ENCODE results near the gene RBM6.

Gene RBM6

DNA sequence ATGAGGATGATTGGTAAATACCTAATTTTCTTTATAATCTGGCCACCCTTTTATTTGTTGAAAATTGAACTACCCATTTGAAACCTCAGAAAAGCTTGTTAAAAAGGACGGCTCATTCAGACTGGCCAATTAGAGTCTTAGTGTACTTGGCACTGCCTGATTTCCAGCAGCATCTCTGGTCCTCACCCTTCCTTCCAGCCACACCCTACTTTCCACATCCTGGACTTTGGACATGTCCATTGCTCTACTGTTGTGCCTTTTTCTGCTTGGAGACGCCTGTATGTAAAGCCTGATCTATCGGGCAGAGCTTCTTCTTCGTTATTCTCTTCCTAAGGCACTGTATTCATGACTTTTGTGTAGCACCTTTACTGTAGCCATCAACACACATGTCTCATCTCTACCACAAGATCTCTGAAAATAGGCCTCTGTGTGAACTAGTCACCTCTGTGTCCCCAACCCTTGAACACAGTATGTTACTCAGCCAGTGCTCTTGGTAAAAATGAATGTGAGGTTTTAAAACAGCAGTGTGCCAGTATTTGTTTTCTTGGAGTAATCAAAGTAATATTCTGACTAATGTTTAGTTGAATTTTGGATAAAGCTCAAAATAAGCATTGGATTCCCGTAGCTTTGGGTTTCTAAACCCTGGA lies 155.5 kb downstream of the RBM6 start:
- no peak for DNase-seq (ENCODE audit: low spot score)

DNA sequence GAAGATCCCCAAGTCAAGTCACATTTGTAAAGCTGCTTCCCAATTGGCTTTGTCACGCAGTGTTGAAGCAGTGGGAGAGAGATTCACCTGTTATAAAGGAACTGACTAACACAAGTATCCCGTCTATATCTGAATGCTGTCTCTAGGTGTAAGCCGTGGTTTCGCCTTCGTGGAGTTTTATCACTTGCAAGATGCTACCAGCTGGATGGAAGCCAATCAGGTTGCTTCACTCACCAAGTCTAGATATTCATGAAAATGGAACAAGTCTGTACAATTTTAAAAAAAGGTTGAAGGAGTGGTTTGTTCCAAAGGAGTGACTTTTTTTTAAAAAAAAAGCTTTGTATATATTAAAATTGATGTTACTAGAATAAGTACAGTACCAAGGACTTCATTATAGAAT lies 160.4 kb downstream of the RBM6 start:
- no peak for DNase-seq (ENCODE audit: low spot score)

DNA sequence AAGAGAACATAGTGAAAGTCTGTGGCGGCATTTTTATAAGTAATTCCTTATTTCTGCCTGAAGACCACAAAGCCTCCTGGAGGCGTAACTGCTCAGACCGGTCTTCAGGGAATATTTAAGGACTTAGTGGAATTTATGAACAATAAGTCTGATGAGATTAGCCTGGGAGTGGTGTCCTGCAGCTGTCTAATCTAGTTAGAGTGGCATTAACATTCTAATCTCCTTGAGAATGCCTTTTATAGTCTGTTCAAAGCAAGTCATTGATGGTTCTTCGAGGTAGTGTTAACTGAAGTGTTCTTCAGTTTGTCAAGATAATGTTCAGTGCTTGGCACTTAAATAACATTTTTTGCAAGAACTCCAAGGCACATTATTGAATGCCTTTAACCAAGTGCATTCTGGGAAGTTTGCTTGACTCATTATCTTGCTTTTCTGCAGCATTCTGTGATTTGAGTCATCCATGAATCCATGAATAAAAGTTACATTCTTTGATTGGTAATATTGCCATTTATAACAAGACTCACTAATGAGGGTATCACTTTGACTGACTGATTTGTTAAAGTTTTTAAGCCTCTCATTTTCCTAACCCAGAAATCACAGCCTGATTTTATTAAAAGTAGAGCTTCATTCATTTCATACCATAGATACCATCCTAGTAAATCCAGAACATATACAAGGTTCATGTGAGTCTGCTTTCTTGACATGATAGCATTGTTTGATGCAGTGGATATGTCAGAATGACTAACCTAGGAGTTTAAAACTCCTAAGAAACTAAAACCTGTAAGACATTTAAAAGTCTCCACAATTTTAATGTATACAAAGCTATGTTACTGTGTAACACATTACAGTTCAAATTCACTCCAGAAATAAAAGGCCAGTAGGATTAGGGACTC lies 161.3 kb downstream of the RBM6 start:
- DNase-seq (ENCODE audit: low spot score): no peak

DNA sequence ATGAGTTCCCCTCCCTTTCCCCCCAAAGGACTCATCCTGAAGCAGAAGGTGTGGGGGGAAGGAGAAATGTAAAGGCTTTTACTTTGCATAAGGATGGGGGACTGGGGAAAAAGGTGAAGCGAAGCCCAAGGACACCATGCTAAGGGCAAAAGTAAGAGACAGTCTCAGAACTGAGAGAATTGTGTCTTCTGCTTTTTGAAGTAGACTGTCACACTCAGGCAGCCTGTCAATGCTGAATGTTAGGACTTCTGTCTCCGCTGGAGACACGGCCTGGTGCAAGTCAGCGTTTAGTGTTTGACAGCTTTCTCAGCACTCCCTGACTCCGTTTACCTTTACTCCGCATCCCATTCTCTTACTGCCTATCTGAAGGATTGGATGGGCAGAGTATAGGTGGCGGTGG lies 162.6 kb downstream of the RBM6 start:
- DNase-seq (ENCODE audit: low spot score): no peak

DNA sequence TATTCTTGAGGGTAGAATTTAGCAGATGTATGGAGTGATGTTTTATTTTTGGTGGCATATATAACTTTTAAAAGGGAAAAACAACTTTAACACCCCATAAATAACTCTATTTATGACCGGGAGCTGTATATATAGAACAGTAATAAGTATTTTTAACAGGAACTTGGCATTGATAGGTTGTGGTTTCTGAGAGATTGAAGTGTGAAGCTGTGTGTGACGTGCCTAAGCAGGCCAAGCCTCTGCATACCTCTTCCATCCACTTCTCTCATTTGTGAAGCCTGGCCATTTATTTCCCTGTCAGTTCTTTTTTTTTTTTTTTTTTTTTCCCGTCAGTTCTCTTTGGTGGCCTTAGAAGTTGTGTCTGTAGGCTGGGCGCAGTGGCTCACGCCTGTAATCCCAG lies 171.8 kb downstream of the RBM6 start:
- no peak for DNase-seq (ENCODE audit: low spot score)

DNA sequence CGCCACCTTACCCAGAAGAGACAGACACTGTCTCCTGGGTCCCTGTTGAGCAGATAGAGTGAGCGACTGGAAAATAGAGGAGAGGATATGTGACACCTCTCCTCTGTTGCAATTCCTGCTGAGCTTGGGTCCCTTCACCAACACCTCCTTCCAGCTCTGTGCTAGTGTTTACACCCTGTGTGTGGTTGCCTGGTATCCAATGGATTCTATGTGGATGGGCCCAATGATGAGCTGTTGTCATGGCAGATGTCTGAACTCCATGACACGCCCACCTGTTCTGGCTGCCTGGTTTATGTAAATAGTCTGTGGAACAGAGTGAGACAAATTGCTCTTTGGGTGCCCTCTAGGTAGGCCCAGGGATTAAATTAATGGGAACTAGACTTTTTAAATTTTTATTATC lies 172.5 kb downstream of the RBM6 start:
- no peak for DNase-seq (ENCODE audit: low spot score)

DNA sequence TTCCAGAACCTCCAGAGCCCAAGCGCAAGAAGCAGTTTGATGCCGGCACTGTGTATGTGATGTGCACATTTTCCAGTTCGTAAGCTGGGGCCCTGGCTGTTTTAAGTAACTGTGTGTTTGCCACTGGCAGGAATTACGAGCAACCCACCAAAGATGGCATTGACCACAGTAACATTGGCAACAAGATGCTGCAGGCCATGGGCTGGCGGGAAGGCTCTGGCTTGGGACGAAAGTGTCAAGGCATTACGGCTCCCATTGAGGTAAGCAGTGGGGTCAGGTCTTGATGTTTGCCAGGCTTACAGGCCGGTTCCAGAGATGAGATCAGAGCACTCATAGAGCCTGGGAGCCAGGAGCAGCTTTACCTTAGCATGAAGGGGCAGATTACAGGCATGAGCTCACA lies 177.2 kb downstream of the RBM6 start:
- DNase-seq (ENCODE audit: low spot score): no peak

DNA sequence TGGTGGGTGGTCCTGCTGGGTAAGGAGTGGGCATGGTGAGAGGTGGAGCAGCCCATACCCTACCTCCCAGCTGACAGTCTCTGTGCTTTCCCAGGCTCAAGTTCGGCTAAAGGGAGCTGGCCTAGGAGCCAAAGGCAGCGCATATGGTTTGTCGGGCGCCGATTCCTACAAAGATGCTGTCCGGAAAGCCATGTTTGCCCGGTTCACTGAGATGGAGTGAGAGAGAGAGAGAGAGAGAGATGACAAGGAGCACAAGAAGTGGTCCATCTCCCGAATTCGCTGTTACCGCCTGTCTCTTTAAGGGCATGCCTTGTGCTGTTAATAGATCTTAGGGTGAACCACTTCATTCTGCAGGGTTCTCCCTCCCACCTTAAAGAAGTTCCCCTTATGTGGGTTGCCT lies 178.3 kb downstream of the RBM6 start:
- DNase-seq (ENCODE audit: low spot score): no peak

DNA sequence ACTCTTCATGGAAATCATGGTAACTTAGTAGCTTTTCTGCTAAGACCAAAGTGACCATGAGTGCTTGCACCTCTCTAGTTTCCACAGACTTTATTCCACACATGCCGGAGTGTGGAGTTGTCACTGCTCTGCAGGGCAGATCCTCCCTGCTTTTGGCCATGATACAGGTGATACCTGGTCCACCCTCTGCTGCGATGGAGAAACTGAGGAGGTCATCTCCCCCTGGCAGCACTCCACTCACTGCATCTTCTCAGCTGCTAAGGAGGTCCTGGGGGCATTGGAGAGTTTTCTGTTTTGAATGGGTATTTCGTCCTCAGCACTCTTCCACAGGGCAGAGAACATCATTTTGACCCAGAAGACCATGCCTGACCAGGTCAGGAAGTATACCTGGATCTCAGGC lies 179.8 kb downstream of the RBM6 start:
- DNase-seq (ENCODE audit: low spot score): no peak

DNA sequence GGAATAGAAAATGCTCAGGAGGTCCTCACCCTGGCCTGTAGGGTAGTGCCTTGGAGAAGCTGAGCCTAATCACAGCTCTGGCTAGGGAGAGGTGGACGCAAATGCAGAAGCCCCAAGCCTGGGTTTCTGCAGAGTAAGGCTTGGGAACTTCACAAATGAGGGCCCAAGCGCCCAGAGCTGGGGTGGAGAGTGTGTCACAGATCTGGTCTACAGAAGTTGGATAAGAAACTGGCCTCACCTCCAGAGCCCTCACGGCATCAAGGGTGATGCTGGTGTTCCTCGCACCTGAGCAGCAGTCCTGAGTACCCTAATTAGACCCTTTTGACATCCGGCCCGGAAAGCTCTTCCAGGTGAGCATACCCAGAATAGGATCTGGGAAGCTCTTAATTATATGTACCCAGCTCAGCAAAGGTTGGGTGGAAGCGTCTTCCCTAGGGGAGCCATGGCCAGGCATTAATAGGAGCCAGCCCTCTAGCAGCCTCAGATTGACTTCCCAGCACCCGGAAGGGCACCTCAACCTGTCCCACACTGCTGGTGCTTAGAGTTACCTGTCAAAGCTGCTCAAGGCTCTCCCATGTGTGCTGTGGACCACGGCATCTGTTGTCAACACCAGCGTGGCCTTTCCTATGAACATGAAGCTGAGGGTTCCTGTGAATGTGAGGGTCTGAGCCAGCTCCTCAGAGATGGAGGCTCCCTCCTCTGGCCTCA lies 180.6 kb downstream of the RBM6 start:
- DNase-seq (ENCODE audit: low spot score): peak; percentile 35

DNA sequence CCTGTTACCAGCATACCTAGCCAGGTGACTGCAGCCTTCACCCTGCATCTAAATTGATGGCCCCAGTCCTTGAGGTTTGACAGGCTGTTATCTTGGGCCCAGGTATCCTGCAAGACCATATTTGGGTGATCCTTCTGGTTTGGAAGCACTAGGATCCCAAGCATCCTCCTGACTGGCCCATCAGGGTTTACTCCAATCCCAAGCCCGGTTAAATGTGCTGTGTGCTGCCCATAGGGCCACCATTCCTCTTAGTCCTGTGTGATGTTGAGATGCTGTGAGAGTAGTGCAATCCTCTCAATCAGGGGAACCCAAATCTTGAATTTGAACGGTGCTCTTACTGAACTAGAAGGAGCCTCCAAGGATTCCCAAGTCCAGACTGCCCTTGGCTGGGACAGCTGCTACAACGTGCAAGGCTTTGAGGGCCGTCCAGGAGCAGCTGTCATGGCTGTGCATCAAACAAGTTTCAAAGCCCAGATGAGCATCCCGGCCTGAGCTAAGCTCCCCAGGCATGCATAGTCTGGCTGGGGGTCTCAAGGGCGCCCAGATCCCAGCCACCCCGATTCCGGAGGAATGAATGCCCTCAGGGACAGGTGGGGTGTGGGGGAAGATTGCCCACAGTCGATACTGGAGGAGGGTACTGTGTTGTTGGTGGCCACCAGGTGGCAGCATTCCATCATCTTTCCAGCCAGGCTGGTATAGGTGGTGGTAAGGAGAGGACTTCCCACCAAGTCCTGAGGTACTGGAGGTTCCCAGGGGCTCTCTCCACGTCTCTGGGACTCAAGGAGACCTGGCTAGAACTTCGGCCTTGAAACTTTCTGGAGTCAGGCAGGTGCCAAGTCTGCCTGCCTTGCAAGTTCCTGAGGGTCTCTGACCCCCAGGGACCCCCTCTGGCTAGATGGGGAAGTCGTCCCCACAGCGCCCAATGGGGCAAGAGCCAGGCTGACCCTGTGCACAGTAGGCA lies 181.4 kb downstream of the RBM6 start:
- peak; percentile 88 for DNase-seq (ENCODE audit: low spot score)

DNA sequence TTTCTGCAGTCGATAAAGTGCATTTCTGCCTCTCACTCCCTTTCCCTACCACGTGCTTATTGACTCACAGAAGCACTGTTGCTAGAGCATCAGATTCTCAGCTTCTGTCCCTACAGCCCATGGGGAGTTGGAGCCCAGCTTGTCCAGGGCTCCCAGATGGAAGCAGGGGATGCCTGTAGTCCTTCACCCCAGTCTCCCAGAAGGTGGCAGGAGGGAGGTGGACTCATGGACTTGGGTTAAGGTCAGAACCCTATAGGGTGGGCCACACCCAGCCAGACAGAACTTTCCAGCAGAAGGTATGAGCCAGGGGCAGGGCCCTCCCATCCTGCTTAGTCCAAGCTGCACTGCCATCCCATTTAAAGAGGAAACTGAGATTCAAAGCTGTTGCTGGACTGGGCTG lies 182.1 kb downstream of the RBM6 start:
- DNase-seq (ENCODE audit: low spot score): peak; percentile 60

DNA sequence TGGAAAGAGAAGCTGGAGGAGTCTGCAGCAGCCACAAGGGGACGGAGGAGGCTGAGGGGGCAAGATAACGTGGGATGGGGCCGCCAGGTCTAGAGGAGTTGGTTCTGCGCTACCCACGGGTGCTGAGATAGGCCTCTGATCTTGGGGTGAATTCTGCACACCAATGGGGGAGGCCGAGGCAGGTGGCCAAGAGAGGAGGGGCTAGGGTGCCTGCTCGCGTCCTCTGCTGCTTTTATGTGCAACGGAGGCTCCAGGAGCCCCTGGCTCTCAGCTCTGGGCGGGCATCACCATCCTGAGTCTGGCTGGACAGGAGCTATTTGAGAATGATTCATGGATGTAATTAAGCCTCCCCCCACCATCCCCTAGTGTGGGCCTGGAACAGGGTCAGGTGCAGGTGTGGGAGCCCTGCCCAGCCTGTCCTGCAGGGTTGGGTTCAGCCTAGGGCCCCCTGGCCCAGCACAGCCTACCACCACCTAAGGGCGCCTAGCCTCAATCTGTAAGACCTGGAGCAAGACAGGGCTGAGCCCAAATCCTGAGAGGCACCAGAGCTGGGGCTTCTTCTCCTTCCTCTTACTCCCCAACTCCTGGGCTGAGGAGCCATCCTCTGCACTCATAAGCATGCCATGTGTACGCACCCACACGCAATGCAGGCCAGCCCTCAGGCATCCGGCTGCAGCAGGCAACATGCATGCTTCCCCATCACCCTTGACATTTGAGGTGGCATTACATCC lies 182.9 kb downstream of the RBM6 start:
- DNase-seq (ENCODE audit: low spot score): no peak

DNA sequence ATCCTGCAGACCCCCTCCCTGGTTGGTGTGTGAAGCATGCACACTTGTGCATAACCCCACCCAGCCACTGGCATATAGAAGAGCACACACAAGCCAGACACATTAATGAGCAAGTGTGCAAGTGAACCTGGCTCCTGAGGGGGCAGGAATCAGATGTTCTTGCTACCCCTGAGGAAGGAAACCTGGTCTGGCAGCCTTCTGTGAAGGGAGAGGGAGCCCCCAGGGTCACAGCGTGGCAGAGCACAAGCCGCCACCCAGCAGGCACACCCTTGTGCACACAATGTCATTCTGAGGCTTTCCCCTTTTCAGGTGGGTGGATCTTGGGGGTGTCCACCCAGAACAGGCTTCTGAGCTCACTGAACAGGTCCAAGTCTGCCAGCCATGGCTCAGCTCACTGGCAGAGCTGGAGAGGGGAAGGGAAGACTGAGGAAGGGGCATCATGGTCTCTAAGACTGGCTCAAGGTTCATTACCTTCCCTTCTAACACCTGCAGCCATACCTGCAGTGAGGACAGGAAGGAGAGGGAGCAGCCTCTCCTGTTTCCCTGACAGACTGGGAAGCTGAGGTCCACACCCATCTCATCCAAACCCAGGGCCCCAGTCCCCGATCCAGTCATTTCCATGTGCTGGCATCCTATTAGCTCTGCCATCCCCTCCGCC lies 183.6 kb downstream of the RBM6 start:
- DNase-seq (ENCODE audit: low spot score): no peak

DNA sequence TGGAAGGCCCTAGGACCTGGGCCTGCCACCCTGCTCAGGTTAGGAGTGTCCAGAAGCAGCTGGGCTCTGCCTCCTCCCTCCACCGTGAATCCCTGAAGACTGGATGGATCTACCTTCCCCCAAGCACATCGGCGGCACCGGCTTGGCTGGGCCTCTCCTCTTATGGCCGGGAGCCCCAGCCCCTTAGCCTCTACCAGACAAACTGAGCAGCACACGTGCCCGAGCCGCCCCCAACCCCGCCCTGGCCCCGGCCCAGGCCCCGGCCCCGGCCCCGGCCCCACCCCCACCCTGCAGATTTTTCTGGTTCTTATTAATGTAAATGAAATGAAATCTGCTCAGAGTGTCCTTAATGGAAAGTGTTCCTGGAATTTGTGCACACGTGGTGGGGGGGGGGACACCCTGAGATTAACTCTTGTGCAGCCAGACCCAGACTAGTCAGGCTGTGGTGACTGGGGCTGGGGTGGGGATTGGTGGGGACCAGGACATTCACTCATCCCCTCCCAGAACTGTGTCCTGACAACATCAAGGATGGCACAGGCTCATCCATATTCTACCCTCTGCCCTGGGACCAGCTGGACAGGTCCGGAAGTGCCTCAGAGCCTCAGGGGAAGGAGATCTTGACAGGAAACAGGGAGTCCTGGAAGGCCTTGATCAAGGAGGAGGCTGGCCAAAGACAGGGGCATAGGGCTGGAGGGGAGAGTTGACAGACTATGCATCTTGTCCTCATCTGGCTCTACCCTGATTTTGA lies 184.3 kb downstream of the RBM6 start:
- no peak for DNase-seq (ENCODE audit: low spot score)

DNA sequence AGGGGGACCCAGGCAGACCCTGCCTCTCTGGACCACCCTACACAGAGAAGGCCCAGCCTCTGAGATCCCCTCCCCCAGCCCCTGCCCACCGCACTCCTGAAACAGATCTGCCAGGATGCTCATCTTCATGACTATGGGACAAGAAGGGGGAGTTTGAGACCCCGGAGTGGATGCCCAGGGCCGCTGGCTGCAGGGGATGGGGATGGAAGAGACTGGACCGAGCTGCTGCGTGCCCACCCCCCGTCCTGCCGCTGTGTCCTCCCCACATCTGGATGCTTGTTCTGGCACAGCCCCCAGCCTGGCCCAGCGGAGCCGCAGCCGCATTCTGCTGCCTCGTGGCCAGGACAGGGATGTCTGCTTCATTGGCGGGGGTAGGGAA lies 184.8 kb downstream of the RBM6 start:
- no peak for DNase-seq (ENCODE audit: low spot score)

DNA sequence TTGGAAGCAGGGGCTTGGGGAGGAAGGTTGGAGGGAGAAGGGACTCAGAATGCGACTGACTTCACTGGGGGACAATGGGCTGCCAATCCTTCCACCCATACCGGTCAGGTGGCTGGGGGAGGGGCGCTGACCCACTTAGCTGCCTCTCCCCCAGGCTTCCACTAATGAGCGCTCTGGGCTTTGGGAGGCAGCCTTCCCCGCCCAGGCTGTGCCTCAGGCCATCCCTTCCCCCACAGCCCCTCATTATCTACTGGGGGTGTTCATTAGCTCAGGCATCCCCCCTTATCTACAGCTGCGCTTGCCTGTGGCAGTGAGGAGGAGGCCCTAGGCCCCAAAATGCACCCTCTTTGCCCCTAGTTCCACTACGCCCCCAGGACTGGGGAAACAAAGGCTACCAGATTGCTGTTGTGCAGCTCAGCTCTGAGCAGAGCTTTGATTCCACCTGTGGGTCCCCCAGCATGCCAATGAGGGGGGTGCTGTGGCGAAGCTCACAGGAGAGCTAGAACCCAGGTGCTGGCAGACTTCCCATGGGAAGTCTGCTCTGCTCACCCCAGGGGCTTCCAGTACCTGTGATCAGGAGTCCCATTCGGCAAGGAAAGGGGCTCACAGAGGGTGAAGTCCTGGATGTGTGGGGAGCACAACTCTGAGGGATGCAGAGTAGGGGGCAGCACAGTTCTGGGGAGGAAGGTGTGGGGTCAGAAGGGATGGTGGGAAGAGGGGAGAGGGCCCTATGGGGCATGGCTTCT lies 185.8 kb downstream of the RBM6 start:
- no peak for DNase-seq (ENCODE audit: low spot score)

DNA sequence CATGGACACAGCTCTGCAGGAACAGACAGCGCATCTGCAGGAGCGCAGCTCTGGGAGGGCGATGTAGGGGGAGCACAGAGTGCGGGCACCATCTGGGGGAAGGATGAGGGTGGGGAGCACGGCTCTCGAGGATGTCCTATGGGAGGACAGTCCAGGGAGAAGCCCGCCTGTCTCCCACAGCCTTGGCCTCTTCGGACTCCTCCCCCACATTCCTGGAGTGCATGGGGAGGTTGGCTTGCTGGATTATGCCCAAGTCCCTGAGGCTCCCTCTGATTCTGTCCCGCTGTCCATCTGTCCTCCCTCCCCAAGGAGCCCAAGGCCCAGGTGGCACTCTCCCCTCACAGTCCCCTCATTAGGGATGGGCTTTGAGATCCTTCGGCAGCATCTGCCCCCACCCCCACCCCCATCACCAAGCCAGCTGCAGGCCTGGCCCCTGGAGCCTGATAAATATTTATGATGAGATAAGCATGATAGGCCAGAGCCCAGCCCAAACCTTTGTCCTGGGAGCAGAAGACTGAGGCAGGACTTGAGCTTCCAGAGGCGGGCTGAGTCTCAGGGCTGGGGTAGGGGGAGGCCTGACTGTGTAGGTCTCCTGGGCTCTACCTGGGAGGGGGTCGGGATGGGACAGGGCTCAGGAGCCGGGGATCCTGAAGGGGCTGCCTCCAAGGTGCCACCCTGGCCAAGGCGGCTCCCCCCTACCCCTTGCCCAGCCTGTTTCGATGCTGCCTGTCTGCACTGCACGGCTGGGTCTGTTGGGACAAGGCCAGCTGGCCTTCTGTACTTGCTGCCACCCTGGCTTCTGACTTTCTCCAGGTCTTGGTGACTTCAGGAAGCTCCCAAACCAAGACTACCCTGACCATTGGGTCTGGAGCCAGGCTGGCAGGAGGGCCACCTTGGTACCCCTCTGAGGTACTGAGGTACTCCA lies 186.6 kb downstream of the RBM6 start:
- peak; percentile 36 for DNase-seq (ENCODE audit: low spot score)

Measured in cerebellar cortex (tissue), 1 donor.